HG02852 (cell line): Measurements from ENCODE around the gene ATP1A3.

Experiments used
- ATAC-seq: cut with Tn5 transposase; IDR thresholded peaks from one replicate; pipeline ENCODE4 v1.9.1; 2021; ENCODE audit warnings: mild to moderate bottlenecking, moderate library complexity; ENCODE audit not compliant: unreplicated experiment

ATP1A3 gene

GRCh38 chr19:41918095-41918494 lies 75.9 kb downstream of the ATP1A3 start:
- ATAC-seq: no peak

DNA sequence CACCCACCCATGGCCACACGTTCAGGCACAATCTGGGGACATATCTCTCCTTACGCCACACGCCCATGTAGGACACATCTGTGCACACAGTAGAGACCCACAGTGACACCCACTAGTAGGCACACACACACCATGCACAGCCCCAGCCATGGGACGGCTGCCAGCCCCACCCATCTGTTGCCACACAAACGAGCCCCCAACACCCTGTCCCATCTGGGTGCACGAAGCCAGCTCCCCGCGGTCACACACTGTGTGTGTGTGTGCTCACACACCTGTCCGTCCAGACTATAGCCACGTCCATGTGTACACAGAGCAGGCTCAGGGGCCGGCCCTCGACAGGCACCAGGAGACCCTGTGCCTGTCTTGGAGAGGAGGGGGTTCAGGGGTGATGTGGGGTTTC lies 76.4 kb downstream of the ATP1A3 start:
- no peak for ATAC-seq
